Panc1 (cell line): ENCODE results near the gene PCDHGB4. TPM values are rescaled to one million over a fixed set of nuclear protein-coding genes. Genes with fewer than 3 reads are reported as not detected.

Source experiments
- ATAC-seq: fragments of 200-7000 bp; cut with Tn5 transposase; 2 replicates; pipeline ENCODE4 v1.9.1; 2020; ENCODE audit warnings: mild to moderate bottlenecking, moderate library complexity
- BruUV-seq: library from RNA; stranded (reverse); fragments of 400-500 nt; replicated peaks from 2 replicates; lab custom pipeline; 2021; lab: Mats Ljungman, UMichigan
- CTCF ChIA-PET: fragments of 300-600 bp; sonication (Branson Sonifier 250); formaldehyde crosslinking; loops from one replicate; lab custom pipeline; 2022; ENCODE audit warnings: antibody characterized with exemption; lab: Charles Lee
- POLR2A ChIA-PET: fragments of 300-600 bp; sonication (Branson Sonifier 250); formaldehyde crosslinking; loops from one replicate; lab custom pipeline; 2022; ENCODE audit warnings: antibody characterized with exemption; lab: Charles Lee
- DNase-seq: peaks from one replicate; pipeline ENCODE4 v3.0.0-alpha.2; 2010; ENCODE audit warnings: low read depth, low spot score
- H3K27ac ChIP-seq: 2 replicates; pipeline ENCODE4 v1.5.1; 2011; ENCODE audit warnings: mild to moderate bottlenecking, low read length, inconsistent platforms
- H3K27me3 ChIP-seq: fragments of 200-500 bp; sonication (Bioruptor generic); 2 replicates; pipeline ENCODE4 v1.6.0; 2014; ENCODE audit warnings: low read length, inconsistent platforms; ENCODE audit not compliant: control insufficient read depth, insufficient read depth
- H3K36me3 ChIP-seq: fragments of 200-500 bp; sonication (Bioruptor generic); 2 replicates; pipeline ENCODE4 v1.5.1; 2014; ENCODE audit warnings: inconsistent platforms, mild to moderate bottlenecking, low read length, moderate library complexity; ENCODE audit not compliant: control insufficient read depth, insufficient read depth
- H3K4me1 ChIP-seq: 2 replicates; pipeline ENCODE4 v1.5.1; 2011; ENCODE audit warnings: inconsistent platforms, mild to moderate bottlenecking, low read length, moderate library complexity; ENCODE audit not compliant: control insufficient read depth, insufficient read depth
- H3K4me3 ChIP-seq, 2 experiments: 2 replicates each; pipeline ENCODE4 v1.5.1; 2011 to 2012; ENCODE audit warnings: low read depth in 2 of 2, low read length in 2 of 2, mild to moderate bottlenecking in 2 of 2, inconsistent platforms in 1 of 2, moderate library complexity in 1 of 2
- H3K9me3 ChIP-seq: fragments of 200-500 bp; sonication (Bioruptor generic); 2 replicates; pipeline ENCODE4 v1.5.1; 2014; ENCODE audit warnings: low read depth, mild to moderate bottlenecking, inconsistent platforms, low read length, moderate library complexity; ENCODE audit not compliant: control insufficient read depth, insufficient read depth
- CTCF ChIP-seq: fragments of 450-650 bp; IDR thresholded peaks from 2 replicates; pipeline ENCODE4 v1.5.1; 2017; ENCODE audit warnings: mild to moderate bottlenecking
- POLR2AphosphoS5 ChIP-seq: IDR thresholded peaks from 2 replicates; pipeline ENCODE4 v1.6.1; 2012; ENCODE audit warnings: mild to moderate bottlenecking, low read depth, low read length, moderate library complexity
- REST ChIP-seq, 2 experiments: IDR thresholded peaks; 2 replicates each; pipeline ENCODE4 v1.6.1; 2011 to 2012; ENCODE audit warnings: low read depth in 2 of 2, control low read depth in 1 of 2, low read length in 1 of 2, mild to moderate bottlenecking in 1 of 2, moderate library complexity in 1 of 2; ENCODE audit not compliant: insufficient read depth in 1 of 2
- SIN3A ChIP-seq: IDR thresholded peaks from 2 replicates; pipeline ENCODE4 v1.6.1; 2012; ENCODE audit warnings: low read depth, mild to moderate bottlenecking, low read length, moderate library complexity, borderline replicate concordance; ENCODE audit not compliant: insufficient read depth
- TCF7L2 ChIP-seq: IDR thresholded peaks from 2 replicates; pipeline ENCODE4 v1.6.1; 2011; ENCODE audit warnings: mild to moderate bottlenecking, low read depth, low read length, inconsistent platforms
- in situ Hi-C: cut with HindIII; loops from 2 replicates; pipeline ENCODE4 v1.10.0; 2016; ENCODE audit warnings: low sequenced_read_pairs, low pct_unique_long_range_greater_than_20kb
- intact Hi-C: fragments of 100-400 bp; cut with micrococcal nuclease; formaldehyde crosslinking; loops from one replicate; pipeline ENCODE4 v1.10.0; 2022; ENCODE audit not compliant: unreplicated experiment
- total RNA-seq: library from RNA; stranded (reverse); gene quantifications from one replicate; pipeline ENCODE4 v1.2.1, GENCODE V29; 2021; ENCODE audit not compliant: unreplicated experiment

The PCDHGB4 gene
- total RNA-seq, 1 experiment from 2014 or later: 0.21 TPM

GRCh38 chr5:141366016-141366896, 21.2 kb upstream of the PCDHGB4 start:
- Histone ChIP-seq H3K4me1 (no peaks in the 10 kb centered on the region), H3K36me3 (no peaks in the 10 kb centered on the region), H3K27me3 (no peaks in the 10 kb centered on the region), H3K9me3 (peaks cover 13% of the 10 kb centered on the region; the same call in 1 of the 2 replicates), H3K27ac (no peak overlapping the region), H3K4me3 (no peak overlapping the region)
- in situ Hi-C loops: no loop called here
- ChIA-PET CTCF (no interaction called here), POLR2A (no interaction called here)
- TF ChIP-seq TCF7L2: no peak
- no peak for TF ChIP-seq POLR2AphosphoS5
- TF ChIP-seq SIN3A: no peak
- no peak for TF ChIP-seq CTCF
- TF ChIP-seq REST (IDR thresholded peaks at IDR 0.05; ENCODE audit: insufficient read depth in 1 of 2, low read depth in 2 of 2, low read length in 1 of 2): no peak
- DNase-seq (no peak), ATAC-seq (no peak)
- no TSS peak for BruUV-seq
- intact Hi-C loops: loop anchor here (10.0 kb wide), 1 partner anchor 49 kb away; the partner anchor contains the start of genes PCDHGA10 and PCDHGB7

- peaks cover 7% of the 10 kb centered on the region; the same call in 1 of the 2 replicates for H3K9me3 ChIP-seq
- POLR2A ChIA-PET: no interaction called here
- intact Hi-C loops (loop anchor here (10.0 kb wide), 1 partner anchor 45 kb away; the partner anchor contains the start of genes PCDHGA10 and PCDHGB7), in situ Hi-C loops (no loop called here)
- H3K27ac ChIP-seq: no peak within 1 kb of the TSS
- no peak within 1 kb of the TSS for H3K4me3 ChIP-seq
- TF ChIP-seq REST (IDR thresholded peaks at IDR 0.05; ENCODE audit: insufficient read depth in 1 of 2, low read depth in 2 of 2, low read length in 1 of 2) (no peak), CTCF (no peak), TCF7L2 (no peak), SIN3A (no peak)
- no peak for DNase-seq
- no peaks in the 10 kb centered on the region for H3K36me3 ChIP-seq
- no TSS peak for BruUV-seq
- CTCF ChIA-PET: interaction anchor here (0.7 kb wide), 1 partner anchor 147 kb away, joined by 3 read pairs; the partner anchor contains the start of gene PCDHB14
- no peaks in the 10 kb centered on the region for H3K27me3 ChIP-seq
- no peaks in the 10 kb centered on the region for H3K4me1 ChIP-seq
- ATAC-seq: no peak
Observed at GRCh38 chr5:141369994-141370848, 17.3 kb upstream of the PCDHGB4 start, which contains the start of gene PCDHGB3. PCDHGB3 (plus strand) TSS chr5:141370242; CDS start chr5:141370395, 153 bp downstream.
